OCI-LY1 (cell line): Measurements from ENCODE around the gene CD81.

ENCODE experiments used
- CTCF ChIP-seq: fragments of 200-600 bp; sonication (generic), shearing (Covaris generic); IDR thresholded peaks from 2 replicates; pipeline ENCODE4 v1.5.1; 2017; ENCODE audit warnings: mild to moderate bottlenecking, antibody characterized with exemption, low read length, moderate library complexity, mixed read lengths
- EZH2 ChIP-seq: fragments of 200-600 bp; sonication (generic), shearing (Covaris generic); IDR thresholded peaks from 2 replicates; pipeline ENCODE4 v1.8.0; 2017; ENCODE audit warnings: borderline replicate concordance, mixed run types, mild to moderate bottlenecking, antibody characterized with exemption, low read length, moderate library complexity, mixed read lengths

GRCh38 chr11:2366733-2367132, 10.4 kb upstream of the CD81 start:
- TF ChIP-seq CTCF (no peak), EZH2 (no peak)
